D721Med (cell line): ENCODE results near the gene SFTPA2.
"Not testable (repeated sequence)": the region's sequence is repeated elsewhere in the genome, so short reads cannot be mapped to it uniquely, and the experiment has no call there.

Source experiments
- DNase-seq: peaks from one replicate; pipeline ENCODE4 v3.0.0; 2011; ENCODE audit warnings: low spot score; ENCODE audit not compliant: insufficient read length
- FAIRE-seq: peaks from 2 replicates; lab custom pipeline; 2011; peaks lifted over from hg19 to GRCh38; lab: Jason Lieb, UNC
- CTCF ChIP-seq: IDR thresholded peaks from 2 replicates; pipeline ENCODE4 v1.5.1; 2012; ENCODE audit warnings: mild to moderate bottlenecking, control low read depth; ENCODE audit not compliant: insufficient read depth; ENCODE audit errors: missing control alignments

The SFTPA2 gene

GRCh38 chr10:79560160-79560709, at the start of gene SFTPA2:
SFTPA2 (minus strand) TSS chr10:79560407; CDS start chr10:79559483, 924 bp downstream.
- DNase-seq (no peak), FAIRE-seq (no peak)
- no peak for TF ChIP-seq CTCF

GRCh38 chr10:79608505-79609375, 48.5 kb upstream of the SFTPA2 start:
- peak; percentile 54 for TF ChIP-seq CTCF
- FAIRE-seq = no peak
- DNase-seq = no peak

GRCh38 chr10:79605308-79605707, 45.1 kb upstream of the SFTPA2 start:
- no peak for TF ChIP-seq CTCF
- FAIRE-seq (no peak), DNase-seq (no peak)

GRCh38 chr10:79604294-79604693, 44.1 kb upstream of the SFTPA2 start:
- FAIRE-seq (no peak), DNase-seq (no peak)
- no peak for TF ChIP-seq CTCF

GRCh38 chr10:79602953-79603352, 42.7 kb upstream of the SFTPA2 start:
- DNase-seq (no peak), FAIRE-seq (no peak)
- TF ChIP-seq CTCF = no peak

DNA sequence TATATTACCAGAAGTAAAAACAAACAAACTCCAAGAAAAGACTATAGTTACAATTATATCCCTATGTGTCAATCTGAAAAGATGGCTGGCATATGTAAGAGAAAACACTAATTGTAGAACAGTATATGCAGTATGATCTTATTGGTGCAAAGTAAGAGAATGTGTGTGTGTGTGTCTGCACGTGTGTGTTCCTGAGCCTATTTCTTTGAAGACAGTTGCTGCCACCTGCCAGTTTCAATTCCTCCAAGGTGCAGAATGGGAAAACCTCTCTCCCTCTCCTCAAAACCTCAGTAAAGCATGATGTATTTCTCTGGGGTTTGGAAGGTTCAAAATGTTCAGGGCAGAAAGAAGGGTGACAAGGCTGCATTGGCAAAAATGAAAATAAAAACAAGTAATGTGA, 41.7 kb upstream of the SFTPA2 start:
- no peak for FAIRE-seq
- TF ChIP-seq CTCF = no peak
- no peak for DNase-seq

- FAIRE-seq, DNase-seq: not testable (repeated sequence)
Measured at GRCh38 chr10:79599644-79600043, 39.4 kb upstream of the SFTPA2 start.
